ENCODE measurements around the gene RPP21. TPM values are rescaled to one million over a fixed set of nuclear protein-coding genes. Genes with fewer than 3 reads are reported as not detected.

RPP21 gene
- total RNA-seq, 1 experiment from 2014 or later, result 64.0 TPM

- no peak overlapping the region for H2BK120ac ChIP-seq (ENCODE audit: low read depth, low read length, poor library complexity, severe bottlenecking)
- H4K91ac ChIP-seq (ENCODE audit: insufficient read length, low read depth, low read length), result no peak overlapping the region
- no peaks in the 10 kb centered on the region for H3K27me3 Mint-ChIP-seq (ENCODE audit: low read depth)
- H3K4me3 Mint-ChIP-seq, result no peak overlapping the region
- no peaks in the 10 kb centered on the region for H3K23me2 ChIP-seq (ENCODE audit: insufficient read length, low read depth, low read length, poor library complexity, severe bottlenecking)
- no peaks in the 10 kb centered on the region for H3K9me3 ChIP-seq (ENCODE audit: control insufficient read depth, low read depth, low read length)
- no peak for TF ChIP-seq CTCF (conservative IDR thresholded peaks at IDR 0.05)
- H2BK12ac ChIP-seq (ENCODE audit: insufficient read length, low read depth, low read length), result no peak overlapping the region
- H3K9me3 Mint-ChIP-seq, result no peaks in the 10 kb centered on the region; a peak in 1 of 5 replicates
- DNase-seq, result no peak
- no peak overlapping the region for H3K23ac ChIP-seq (ENCODE audit: insufficient read length, low read depth, low read length)
- H2BK5ac ChIP-seq (ENCODE audit: insufficient read length, low read length), result no peak overlapping the region
- no peak overlapping the region for H2BK15ac ChIP-seq (ENCODE audit: low read depth, low read length)
- H3K9ac ChIP-seq (ENCODE audit: extremely low read depth, insufficient read length, low read length), result no peak overlapping the region
- H2AFZ ChIP-seq (ENCODE audit: low read length), result no peak overlapping the region
- no peak overlapping the region for H4K5ac ChIP-seq (ENCODE audit: insufficient read length, low read depth, low read length)
- peaks cover 7% of the 10 kb centered on the region for H3K79me1 ChIP-seq (ENCODE audit: insufficient read depth, low read depth, low read length, poor library complexity, severe bottlenecking)
- WGBS (ENCODE audit: extremely low coverage, insufficient read length, low lambda C conversion rate), result no CpG with 5 or more reads among the region's 3 CpGs
- H3K18ac ChIP-seq (ENCODE audit: insufficient read length, low read depth, low read length), result no peak overlapping the region
- no peaks in the 10 kb centered on the region; the same call in 1 of the 2 replicates for H3K27me3 ChIP-seq (ENCODE audit: insufficient read depth, low read length)
- H2AK5ac ChIP-seq (ENCODE audit: insufficient read length, low read length), result no peak overlapping the region
- H3K4ac ChIP-seq (ENCODE audit: low read depth, low read length), result no peak overlapping the region
- H3K14ac ChIP-seq (ENCODE audit: insufficient read depth, low read length), result no peak overlapping the region
- no peaks in the 10 kb centered on the region for H4K20me1 ChIP-seq (ENCODE audit: control insufficient read depth, insufficient read depth, insufficient read length)
- peaks cover 54% of the 10 kb centered on the region; the same call in 1 of the 2 replicates for H3K79me2 ChIP-seq (ENCODE audit: insufficient read depth, low read length)
- peaks cover 35 to 39% of the 10 kb centered on the region in 2 experiments for H3K4me1 Mint-ChIP-seq
- no peak overlapping the region for H4K8ac ChIP-seq (replicated peaks; ENCODE audit: insufficient read length, low read depth, low read length)
- no peak overlapping the region for H3K4me2 ChIP-seq (ENCODE audit: insufficient read depth, insufficient read length, low read length)
- no peak overlapping the region for H3K56ac ChIP-seq (ENCODE audit: insufficient read length, low read depth, low read length)
- H3T11ph ChIP-seq (ENCODE audit: low read length), result no peak overlapping the region
- peak overlapping the region in 1 of 3 experiments; percentile 49; a peak in 1 of 7 replicates for H3K27ac Mint-ChIP-seq
- no peak overlapping the region for H3K27ac ChIP-seq (ENCODE audit: insufficient read length, low read depth, low read length)
- peaks cover 35 to 52% (median 39%) of the 10 kb centered on the region in 3 experiments; a peak in 6 of 7 replicates for H3K36me3 Mint-ChIP-seq (ENCODE audit: insufficient read depth in 1 of 3, low read depth in 3 of 3)
- peaks cover 7% of the 10 kb centered on the region; the same call in 1 of the 2 replicates for H3K4me1 ChIP-seq (ENCODE audit: insufficient read depth, low read length)
- H2BK20ac ChIP-seq (ENCODE audit: low read depth, low read length, poor library complexity, severe bottlenecking), result no peak overlapping the region
Observed at GRCh38 chr6:30315156-30315555, 29.8 kb upstream of the RPP21 start.
